Panc1 (cell line): ENCODE results near the gene DNAJA1. TPM values are rescaled to one million over a fixed set of nuclear protein-coding genes. Genes with fewer than 3 reads are reported as not detected.
"Not testable (repeated sequence)": the region's sequence is repeated elsewhere in the genome, so short reads cannot be mapped to it uniquely, and the experiment has no call there.

ENCODE experiments used
- ATAC-seq: fragments of 200-7000 bp; cut with Tn5 transposase; 2 replicates; pipeline ENCODE4 v1.9.1; 2020; ENCODE audit warnings: mild to moderate bottlenecking, moderate library complexity
- BruUV-seq: library from RNA; stranded (reverse); fragments of 400-500 nt; replicated peaks from 2 replicates; lab custom pipeline; 2021; lab: Mats Ljungman, UMichigan
- CTCF ChIA-PET: fragments of 300-600 bp; sonication (Branson Sonifier 250); formaldehyde crosslinking; loops from one replicate; lab custom pipeline; 2022; ENCODE audit warnings: antibody characterized with exemption; lab: Charles Lee
- POLR2A ChIA-PET: fragments of 300-600 bp; sonication (Branson Sonifier 250); formaldehyde crosslinking; loops from one replicate; lab custom pipeline; 2022; ENCODE audit warnings: antibody characterized with exemption; lab: Charles Lee
- DNase-seq: peaks from one replicate; pipeline ENCODE4 v3.0.0-alpha.2; 2010; ENCODE audit warnings: low read depth, low spot score
- H3K27ac ChIP-seq: 2 replicates; pipeline ENCODE4 v1.5.1; 2011; ENCODE audit warnings: mild to moderate bottlenecking, low read length, inconsistent platforms
- H3K27me3 ChIP-seq: fragments of 200-500 bp; sonication (Bioruptor generic); 2 replicates; pipeline ENCODE4 v1.6.0; 2014; ENCODE audit warnings: low read length, inconsistent platforms; ENCODE audit not compliant: control insufficient read depth, insufficient read depth
- H3K36me3 ChIP-seq: fragments of 200-500 bp; sonication (Bioruptor generic); 2 replicates; pipeline ENCODE4 v1.5.1; 2014; ENCODE audit warnings: inconsistent platforms, mild to moderate bottlenecking, low read length, moderate library complexity; ENCODE audit not compliant: control insufficient read depth, insufficient read depth
- H3K4me1 ChIP-seq: 2 replicates; pipeline ENCODE4 v1.5.1; 2011; ENCODE audit warnings: inconsistent platforms, mild to moderate bottlenecking, low read length, moderate library complexity; ENCODE audit not compliant: control insufficient read depth, insufficient read depth
- H3K4me3 ChIP-seq, 2 experiments: 2 replicates each; pipeline ENCODE4 v1.5.1; 2011 to 2012; ENCODE audit warnings: low read depth in 2 of 2, low read length in 2 of 2, mild to moderate bottlenecking in 2 of 2, inconsistent platforms in 1 of 2, moderate library complexity in 1 of 2
- H3K9me3 ChIP-seq: fragments of 200-500 bp; sonication (Bioruptor generic); 2 replicates; pipeline ENCODE4 v1.5.1; 2014; ENCODE audit warnings: low read depth, mild to moderate bottlenecking, inconsistent platforms, low read length, moderate library complexity; ENCODE audit not compliant: control insufficient read depth, insufficient read depth
- POLR2AphosphoS5 ChIP-seq: IDR thresholded peaks from 2 replicates; pipeline ENCODE4 v1.6.1; 2012; ENCODE audit warnings: mild to moderate bottlenecking, low read depth, low read length, moderate library complexity
- SIN3A ChIP-seq: IDR thresholded peaks from 2 replicates; pipeline ENCODE4 v1.6.1; 2012; ENCODE audit warnings: low read depth, mild to moderate bottlenecking, low read length, moderate library complexity, borderline replicate concordance; ENCODE audit not compliant: insufficient read depth
- in situ Hi-C: cut with HindIII; loops from 2 replicates; pipeline ENCODE4 v1.10.0; 2016; ENCODE audit warnings: low sequenced_read_pairs, low pct_unique_long_range_greater_than_20kb
- intact Hi-C: fragments of 100-400 bp; cut with micrococcal nuclease; formaldehyde crosslinking; loops from one replicate; pipeline ENCODE4 v1.10.0; 2022; ENCODE audit not compliant: unreplicated experiment
- total RNA-seq: library from RNA; stranded (reverse); gene quantifications from one replicate; pipeline ENCODE4 v1.2.1, GENCODE V29; 2021; ENCODE audit not compliant: unreplicated experiment
- TF ChIP-seq, protein P1 (sequence below): fragments of 450-650 bp; IDR thresholded peaks from 2 replicates; pipeline ENCODE4 v1.5.1; 2017; ENCODE audit warnings: mild to moderate bottlenecking

The DNAJA1 gene
- total RNA-seq, 1 experiment from 2014 or later: 246 TPM

DNA sequence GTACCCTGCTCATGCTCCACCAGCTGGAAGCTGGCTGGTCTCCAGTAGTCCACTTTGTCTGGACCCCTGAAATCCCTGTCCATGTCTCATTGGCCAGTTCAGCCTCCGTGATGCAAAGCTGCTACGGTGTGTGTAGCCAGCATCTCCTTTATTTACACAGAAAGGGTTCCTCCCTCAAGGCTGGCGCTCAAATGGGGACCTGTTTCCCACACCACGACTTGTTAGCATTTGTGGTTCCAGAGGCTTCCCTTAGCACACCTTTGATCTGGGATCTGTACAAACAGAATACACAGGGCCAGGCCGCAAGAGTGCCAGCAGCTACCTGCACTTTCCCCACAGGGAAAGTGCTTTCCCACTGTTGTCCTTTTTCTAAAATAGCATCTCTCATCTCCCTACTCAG lies 57.1 kb downstream of the DNAJA1 start (continued):
- TF ChIP-seq, protein P1, sequence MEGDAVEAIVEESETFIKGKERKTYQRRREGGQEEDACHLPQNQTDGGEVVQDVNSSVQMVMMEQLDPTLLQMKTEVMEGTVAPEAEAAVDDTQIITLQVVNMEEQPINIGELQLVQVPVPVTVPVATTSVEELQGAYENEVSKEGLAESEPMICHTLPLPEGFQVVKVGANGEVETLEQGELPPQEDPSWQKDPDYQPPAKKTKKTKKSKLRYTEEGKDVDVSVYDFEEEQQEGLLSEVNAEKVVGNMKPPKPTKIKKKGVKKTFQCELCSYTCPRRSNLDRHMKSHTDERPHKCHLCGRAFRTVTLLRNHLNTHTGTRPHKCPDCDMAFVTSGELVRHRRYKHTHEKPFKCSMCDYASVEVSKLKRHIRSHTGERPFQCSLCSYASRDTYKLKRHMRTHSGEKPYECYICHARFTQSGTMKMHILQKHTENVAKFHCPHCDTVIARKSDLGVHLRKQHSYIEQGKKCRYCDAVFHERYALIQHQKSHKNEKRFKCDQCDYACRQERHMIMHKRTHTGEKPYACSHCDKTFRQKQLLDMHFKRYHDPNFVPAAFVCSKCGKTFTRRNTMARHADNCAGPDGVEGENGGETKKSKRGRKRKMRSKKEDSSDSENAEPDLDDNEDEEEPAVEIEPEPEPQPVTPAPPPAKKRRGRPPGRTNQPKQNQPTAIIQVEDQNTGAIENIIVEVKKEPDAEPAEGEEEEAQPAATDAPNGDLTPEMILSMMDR: no peak

DNA sequence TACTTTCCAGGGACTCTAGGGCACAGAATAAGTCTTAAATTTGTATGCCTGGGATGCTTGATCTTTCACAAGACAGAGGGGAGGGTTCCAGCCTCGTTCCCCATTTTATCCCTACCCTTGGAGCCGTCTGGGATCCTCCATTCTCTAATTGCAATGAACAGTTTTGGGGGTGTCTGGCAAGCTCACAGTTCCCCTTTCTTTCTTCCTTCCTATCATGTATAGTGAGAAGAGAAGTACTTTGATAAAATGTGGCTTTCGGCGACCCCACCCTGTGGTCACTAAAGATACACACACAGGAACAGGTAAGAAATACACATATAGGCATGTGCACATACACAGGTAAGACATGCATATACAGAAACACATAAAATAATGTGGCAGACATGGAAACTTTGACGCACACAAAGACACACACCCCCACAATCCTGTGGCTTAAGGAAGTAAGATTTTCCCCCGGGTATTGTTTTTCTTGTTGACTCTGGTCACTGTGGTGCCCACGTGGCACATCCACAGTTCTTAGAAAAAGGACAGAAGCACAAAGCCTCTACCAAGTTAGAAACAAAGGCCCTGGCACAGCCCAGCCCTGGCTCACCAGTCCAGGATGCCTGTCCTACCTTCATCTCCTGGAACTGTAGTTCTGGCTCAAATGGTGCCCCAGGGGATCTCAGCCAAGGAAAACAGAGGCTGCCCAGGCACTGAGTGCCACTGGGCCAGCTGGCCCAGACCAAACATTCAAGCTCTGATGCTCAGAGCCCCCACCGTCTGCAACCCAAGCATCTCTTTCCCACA lies 57.7 kb downstream of the DNAJA1 start:
- no peak for TF ChIP-seq SIN3A
- TF ChIP-seq, protein P1: no peak
- TF ChIP-seq POLR2AphosphoS5: no peak
- H3K27me3 ChIP-seq: no peaks in the 10 kb centered on the region
- H3K4me3 ChIP-seq: no peak overlapping the region
- intact Hi-C loops (loop anchor here (5.0 kb wide), 1 partner anchor 90 kb away; no protein-coding TSS in a partner anchor), in situ Hi-C loops (no loop called here)
- no peak for DNase-seq
- peaks cover 10% of the 10 kb centered on the region; the same call in 1 of the 2 replicates for H3K4me1 ChIP-seq
- no peak for ATAC-seq
- no peaks in the 10 kb centered on the region for H3K9me3 ChIP-seq
- H3K36me3 ChIP-seq: no peaks in the 10 kb centered on the region
- no peak overlapping the region for H3K27ac ChIP-seq
- CTCF ChIA-PET: interaction anchor here (1.3 kb wide), 1 partner anchor 144 kb away, joined by 4 read pairs; no protein-coding TSS in a partner anchor
- POLR2A ChIA-PET: no interaction called here
- no TSS peak for BruUV-seq

GRCh38 chr9:33085672-33086071 lies 60.6 kb downstream of the DNAJA1 start:
- ATAC-seq, BruUV-seq, DNase-seq, H3K9me3 ChIP-seq, in situ Hi-C loops, H3K4me3 ChIP-seq, H3K27me3 ChIP-seq, intact Hi-C loops, H3K27ac ChIP-seq, POLR2A ChIA-PET, CTCF ChIA-PET, H3K36me3 ChIP-seq, H3K4me1 ChIP-seq: not testable (repeated sequence)

Other genes starting within 250 kb of the DNAJA1 start
- not detected for gene TMEM215, start 241.7 kb upstream of the DNAJA1 start, total RNA-seq
- 42.2 TPM for gene APTX, start 23.6 kb upstream of the DNAJA1 start, total RNA-seq
- gene SMU1, start 51.4 kb downstream of the DNAJA1 start, total RNA-seq: 30.3 TPM
- gene B4GALT1, start 142.1 kb downstream of the DNAJA1 start, total RNA-seq: 57.4 TPM
- gene SPINK4, start 214.9 kb downstream of the DNAJA1 start, total RNA-seq: not detected
- 95.8 TPM for gene BAG1, start 239.4 kb downstream of the DNAJA1 start, total RNA-seq
- 74.5 TPM for gene CHMP5, start 239.8 kb downstream of the DNAJA1 start, total RNA-seq